OCI-LY1 (cell line): ENCODE measurements around the gene HES2.

Source experiments
- H2AFZ ChIP-seq: fragments of 200-600 bp; sonication (generic), shearing (Covaris generic); 2 replicates; pipeline ENCODE4 v1.6.0; 2014; ENCODE audit warnings: antibody characterized with exemption, mild to moderate bottlenecking, low read length
- H3F3A ChIP-seq: fragments of 200-600 bp; sonication (generic), shearing (Covaris generic); 2 replicates; pipeline ENCODE4 v1.6.0; 2014; ENCODE audit warnings: mild to moderate bottlenecking, antibody characterized with exemption, low read length, moderate library complexity; ENCODE audit not compliant: insufficient read depth
- H3K27ac ChIP-seq: fragments of 200-600 bp; sonication (generic); 2 replicates; pipeline ENCODE4 v1.5.1; 2014; ENCODE audit warnings: low read length, mixed run types, mild to moderate bottlenecking, low read depth; ENCODE audit not compliant: poor library complexity, severe bottlenecking
- H3K27me3 ChIP-seq: fragments of 200-600 bp; sonication (generic); 2 replicates; pipeline ENCODE4 v1.6.0; 2014; ENCODE audit warnings: antibody characterized with exemption, mild to moderate bottlenecking, low read length, moderate library complexity; ENCODE audit not compliant: insufficient read depth
- H3K36me3 ChIP-seq: fragments of 200-600 bp; sonication (generic); 2 replicates; pipeline ENCODE4 v1.6.1; 2014; ENCODE audit warnings: mild to moderate bottlenecking, antibody characterized with exemption, low read length, moderate library complexity, mixed read lengths; ENCODE audit not compliant: insufficient read depth
- H3K4me1 ChIP-seq: fragments of 200-600 bp; sonication (generic); 2 replicates; pipeline ENCODE4 v1.5.1; 2014; ENCODE audit warnings: mild to moderate bottlenecking, low read length, moderate library complexity; ENCODE audit not compliant: insufficient read depth, severe bottlenecking
- H3K4me2 ChIP-seq: fragments of 200-600 bp; sonication (generic), shearing (Covaris generic); 2 replicates; pipeline ENCODE4 v1.6.1; 2014; ENCODE audit warnings: low read length
- H3K4me3 ChIP-seq: fragments of 200-600 bp; sonication (generic); 2 replicates; pipeline ENCODE4 v1.5.1; 2014; ENCODE audit warnings: low read length, low read depth, mild to moderate bottlenecking, mixed read lengths; ENCODE audit not compliant: poor library complexity, severe bottlenecking
- H3K79me2 ChIP-seq: fragments of 200-600 bp; shearing (Covaris generic); 2 replicates; pipeline ENCODE4 v1.6.1; 2016; ENCODE audit warnings: mixed run types, low read length, mixed read lengths; ENCODE audit not compliant: insufficient read depth
- H3K9ac ChIP-seq: fragments of 200-600 bp; sonication (generic), shearing (Covaris generic); 2 replicates; pipeline ENCODE4 v1.6.1; 2014; ENCODE audit warnings: mild to moderate bottlenecking, low read length, mixed read lengths
- H3K9me2 ChIP-seq: fragments of 200-600 bp; sonication (generic), shearing (Covaris generic); 2 replicates; pipeline ENCODE4 v1.6.1; 2014; ENCODE audit warnings: low read depth, mild to moderate bottlenecking, low read length, mixed read lengths
- H3K9me3 ChIP-seq: fragments of 200-600 bp; shearing (Covaris generic); 2 replicates; pipeline ENCODE4 v1.6.1; 2014; ENCODE audit warnings: low read length, mixed read lengths
- H4K20me1 ChIP-seq: fragments of 200-600 bp; sonication (generic), shearing (Covaris generic); 2 replicates; pipeline ENCODE4 v1.6.0; 2016; ENCODE audit warnings: mild to moderate bottlenecking, low read length; ENCODE audit not compliant: insufficient read depth
- CTCF ChIP-seq: fragments of 200-600 bp; sonication (generic), shearing (Covaris generic); IDR thresholded peaks from 2 replicates; pipeline ENCODE4 v1.5.1; 2017; ENCODE audit warnings: mild to moderate bottlenecking, antibody characterized with exemption, low read length, moderate library complexity, mixed read lengths
- EZH2 ChIP-seq: fragments of 200-600 bp; sonication (generic), shearing (Covaris generic); IDR thresholded peaks from 2 replicates; pipeline ENCODE4 v1.8.0; 2017; ENCODE audit warnings: borderline replicate concordance, mixed run types, mild to moderate bottlenecking, antibody characterized with exemption, low read length, moderate library complexity, mixed read lengths

The HES2 gene

GRCh38 chr1:6409733-6410132 lies 10.0 kb downstream of the HES2 start:
- Histone ChIP-seq H3K4me3 (no peak overlapping the region), H3K36me3 (no peaks in the 10 kb centered on the region), H3K27ac (no peak overlapping the region), H3K4me2 (no peak overlapping the region), H4K20me1 (no peaks in the 10 kb centered on the region), H3K9ac (no peak overlapping the region), H3K79me2 (no peaks in the 10 kb centered on the region), H3K27me3 (peaks cover 4% of the 10 kb centered on the region; the same call in 1 of the 2 replicates), H2AFZ (no peak overlapping the region), H3K9me2 (no peaks in the 10 kb centered on the region), H3K9me3 (no peaks in the 10 kb centered on the region), H3K4me1 (no peaks in the 10 kb centered on the region), H3F3A (no peaks in the 10 kb centered on the region)
- TF ChIP-seq EZH2 (no peak), CTCF (no peak)

- Histone ChIP-seq H4K20me1 (no peaks in the 10 kb centered on the region), H3K4me2 (no peak overlapping the region), H3K9ac (no peak overlapping the region), H3K4me1 (no peaks in the 10 kb centered on the region), H3F3A (no peaks in the 10 kb centered on the region), H3K27me3 (peaks cover 4% of the 10 kb centered on the region; the same call in 1 of the 2 replicates), H3K79me2 (no peaks in the 10 kb centered on the region), H3K9me2 (no peaks in the 10 kb centered on the region), H3K9me3 (no peaks in the 10 kb centered on the region), H3K27ac (no peak overlapping the region), H2AFZ (no peak overlapping the region), H3K4me3 (no peak overlapping the region), H3K36me3 (no peaks in the 10 kb centered on the region)
- TF ChIP-seq CTCF (no peak), EZH2 (no peak)
Observed at GRCh38 chr1:6409053-6409452, 10.7 kb downstream of the HES2 start.

GRCh38 chr1:6408023-6408422 lies 11.7 kb downstream of the HES2 start:
- Histone ChIP-seq H3K4me2 (no peak overlapping the region), H2AFZ (no peak overlapping the region), H3K9ac (no peak overlapping the region), H3K79me2 (no peaks in the 10 kb centered on the region), H3K36me3 (no peaks in the 10 kb centered on the region), H4K20me1 (no peaks in the 10 kb centered on the region), H3K27me3 (peaks cover 4% of the 10 kb centered on the region; the same call in 1 of the 2 replicates), H3F3A (no peaks in the 10 kb centered on the region), H3K27ac (no peak overlapping the region), H3K9me2 (no peaks in the 10 kb centered on the region), H3K9me3 (no peaks in the 10 kb centered on the region), H3K4me1 (no peaks in the 10 kb centered on the region), H3K4me3 (no peak overlapping the region)
- no peak for TF ChIP-seq EZH2
- TF ChIP-seq CTCF = no peak
